SK-N-SH (cell line): ENCODE measurements around the gene NACC1. TPM values are rescaled to one million over a fixed set of nuclear protein-coding genes. Genes with fewer than 3 reads are reported as not detected.

Source experiments
- CTCF ChIA-PET: fragments of 300-600, 350-600 bp; formaldehyde crosslinking; extraction: SDS; loops from one replicate; lab custom pipeline; 2021; lab: Yijun Ruan, JAX
- POLR2A ChIA-PET: fragments of 350-600 bp; sonication (Branson Sonifier 250); formaldehyde crosslinking; extraction: SDS; loops from one replicate; lab custom pipeline; 2020; ENCODE audit warnings: antibody characterized with exemption, inconsistent platforms; lab: Yijun Ruan, JAX
- DNase-seq: peaks from one replicate; pipeline ENCODE4 v3.0.0; 2012
- H2AFZ ChIP-seq: fragments of 200-600 bp; sonication (generic); 2 replicates; pipeline ENCODE4 v1.8.1; 2016; ENCODE audit warnings: antibody characterized with exemption, mild to moderate bottlenecking, low read depth
- H3F3A ChIP-seq: fragments of 200-600 bp; sonication (generic); replicated peaks from 2 replicates; pipeline ENCODE3; 2016; ENCODE audit warnings: antibody characterized with exemption, mild to moderate bottlenecking; ENCODE audit not compliant: insufficient read depth
- H3K27ac ChIP-seq, 2 experiments: fragments of 200-500 bp in 1 of 2; fragments of 200-600 bp in 1 of 2; sonication (Bioruptor generic) in 1 of 2; sonication (generic), shearing (Covaris generic) in 1 of 2; 2 replicates each; pipeline versions ENCODE4 v1.5.1 to v1.6.1; 2014 to 2016; ENCODE audit warnings: low read depth in 2 of 2, inconsistent platforms in 1 of 2, low read length in 1 of 2, mild to moderate bottlenecking in 1 of 2, mixed read lengths in 1 of 2
- H3K27me3 ChIP-seq: fragments of 200-600 bp; sonication (generic), shearing (Covaris generic); 2 replicates; pipeline ENCODE4 v1.6.1; 2016; ENCODE audit warnings: mixed run types; ENCODE audit not compliant: insufficient read depth
- H3K36me3 ChIP-seq, 2 experiments: fragments of 200-500 bp in 1 of 2; fragments of 200-600 bp in 1 of 2; sonication (Bioruptor generic) in 1 of 2; sonication (generic) in 1 of 2; replicated peaks in 1 of 2; 2 replicates each; pipeline versions ENCODE3 to v1.5.1; 2014 to 2016; ENCODE audit warnings: low read length in 1 of 2, mild to moderate bottlenecking in 1 of 2; ENCODE audit not compliant: insufficient read depth in 2 of 2, control insufficient read depth in 1 of 2
- H3K4me1 ChIP-seq, 2 experiments: fragments of 200-500 bp in 1 of 2; fragments of 200-600 bp in 1 of 2; sonication (Bioruptor generic) in 1 of 2; sonication (generic), shearing (Covaris generic) in 1 of 2; 2 replicates each; pipeline versions ENCODE4 v1.5.1 to v1.6.1; 2014 to 2016; ENCODE audit warnings: low read depth in 1 of 2, low read length in 1 of 2, mixed run types in 1 of 2; ENCODE audit not compliant: insufficient read depth in 2 of 2, control insufficient read depth in 1 of 2
- H3K4me2 ChIP-seq: fragments of 200-600 bp; sonication (generic), shearing (Covaris generic); 2 replicates; pipeline ENCODE4 v1.6.1; 2017; ENCODE audit warnings: mixed run types
- H3K4me3 ChIP-seq, 2 experiments: fragments of 200-500 bp in 1 of 2; fragments of 200-600 bp in 1 of 2; sonication (Bioruptor generic) in 1 of 2; sonication (generic), shearing (Covaris generic) in 1 of 2; 2 replicates each; pipeline versions ENCODE4 v1.5.1 to v1.8.1; 2014 to 2016; ENCODE audit warnings: low read depth in 2 of 2, inconsistent platforms in 1 of 2, low read length in 1 of 2, mild to moderate bottlenecking in 1 of 2, mixed read lengths in 1 of 2, moderate library complexity in 1 of 2
- H3K79me2 ChIP-seq: fragments of 200-600 bp; sonication (generic); 2 replicates; pipeline ENCODE4 v1.8.1; 2017; ENCODE audit warnings: mild to moderate bottlenecking; ENCODE audit not compliant: insufficient read depth
- H3K9ac ChIP-seq: fragments of 200-600 bp; sonication (generic); 2 replicates; pipeline ENCODE4 v1.6.1; 2017; ENCODE audit warnings: mixed run types
- H3K9me2 ChIP-seq: fragments of 200-600 bp; sonication (generic); 2 replicates; pipeline ENCODE4 v1.6.1; 2017; ENCODE audit warnings: mixed run types
- H3K9me3 ChIP-seq: fragments of 200-600 bp; sonication (generic); 2 replicates; pipeline ENCODE4 v1.6.1; 2017; ENCODE audit warnings: mixed run types, mild to moderate bottlenecking, moderate library complexity
- H4K20me1 ChIP-seq: fragments of 200-600 bp; sonication (generic); 2 replicates; pipeline ENCODE4 v1.6.1; 2017; ENCODE audit warnings: mild to moderate bottlenecking, mixed run types; ENCODE audit not compliant: insufficient read depth
- CHD2 ChIP-seq: fragments of 150-350 bp; IDR thresholded peaks from 2 replicates; pipeline ENCODE4 v1.6.1; 2018; ENCODE audit warnings: low read length; ENCODE audit not compliant: partially characterized antibody
- CTCF ChIP-seq: fragments of 200-600 bp; sonication (generic); IDR thresholded peaks from 2 replicates; pipeline ENCODE4 v1.6.1; 2017; ENCODE audit warnings: antibody characterized with exemption, mild to moderate bottlenecking, moderate library complexity
- ELF1 ChIP-seq: IDR thresholded peaks from 2 replicates; pipeline ENCODE4 v1.4.0; 2012
- FOSL2 ChIP-seq: IDR thresholded peaks from 2 replicates; pipeline ENCODE4 v1.4.0; 2012; ENCODE audit warnings: low read depth, mild to moderate bottlenecking, moderate library complexity, borderline replicate concordance
- FOXM1 ChIP-seq: IDR thresholded peaks from 2 replicates; pipeline ENCODE4 v1.4.0; 2012; ENCODE audit warnings: low read depth, mild to moderate bottlenecking
- GABPA ChIP-seq: IDR thresholded peaks from 2 replicates; pipeline ENCODE4 v1.4.0; 2012; ENCODE audit warnings: low read depth, mild to moderate bottlenecking
- GATA2 ChIP-seq: sonication (generic); formaldehyde crosslinking; IDR thresholded peaks from 2 replicates; pipeline ENCODE4 v1.5.0; 2020; ENCODE audit warnings: mild to moderate bottlenecking, missing genetic modification reagents
- JUND ChIP-seq: IDR thresholded peaks from 2 replicates; pipeline ENCODE4 v1.4.0; 2012
- MAX ChIP-seq: IDR thresholded peaks from 2 replicates; pipeline ENCODE4 v1.4.0; 2012; ENCODE audit warnings: low read depth
- SMC3 ChIP-seq: IDR thresholded peaks from 2 replicates; pipeline ENCODE4 v1.6.1; 2012; ENCODE audit warnings: low read depth, low read length, improper control_type of control experiment
- TAF1 ChIP-seq: IDR thresholded peaks from 2 replicates; pipeline ENCODE4 v1.6.1; 2012; ENCODE audit warnings: low read depth, mild to moderate bottlenecking, low read length, moderate library complexity, borderline replicate concordance
- TCF12 ChIP-seq: IDR thresholded peaks from 2 replicates; pipeline ENCODE4 v1.4.0; 2012
- USF1 ChIP-seq: IDR thresholded peaks from 2 replicates; pipeline ENCODE4 v1.4.0; 2012; ENCODE audit warnings: low read depth, borderline replicate concordance
- YY1 ChIP-seq: IDR thresholded peaks from 2 replicates; pipeline ENCODE4 v1.4.0; 2012; ENCODE audit warnings: low read depth, mild to moderate bottlenecking
- ZBTB33 ChIP-seq: IDR thresholded peaks from 2 replicates; pipeline ENCODE4 v1.4.0; 2012; ENCODE audit warnings: low read depth, borderline replicate concordance
- WGBS: methylation state at CpG from one replicate; pipeline ENCODE4 v1.1.6; 2017; ENCODE audit warnings: low lambda C conversion rate; 5-methylcytosine and 5-hydroxymethylcytosine counted together
- polyA plus RNA-seq, 3 experiments: library from polyadenylated mRNA; depleted of rRNA; stranded (reverse); fragments of >200 nt; gene quantifications; 2 replicates each; pipeline ENCODE4 v1.2.3, GENCODE V29; 2012

NACC1 gene
- polyA plus RNA-seq, 1 of the 3 experiments (the other 2 are of a cell fraction): 127 TPM

GRCh38 chr19:13122275-13122878 lies 4.3 kb downstream of the NACC1 start (continued):
- TF ChIP-seq CTCF (no peak), CHD2 (no peak)

GRCh38 chr19:13122980-13123957 lies 5.2 kb downstream of the NACC1 start:
- CTCF ChIA-PET: no interaction called here
- Histone ChIP-seq H3K79me2 (peaks cover 98% of the 10 kb centered on the region), H2AFZ (no peak overlapping the region), H3K4me3 (no peak overlapping the region), H4K20me1 (peaks cover 90% of the 10 kb centered on the region), H3K36me3 (peaks cover 4 to 19% of the 10 kb centered on the region in 2 experiments), H3K4me2 (no peak overlapping the region), H3K27me3 (no peaks in the 10 kb centered on the region), H3K27ac (no peak overlapping the region), H3K9me3 (no peaks in the 10 kb centered on the region), H3K9me2 (no peaks in the 10 kb centered on the region), H3F3A (no peaks in the 10 kb centered on the region), H3K4me1 (peaks cover 12 to 14% of the 10 kb centered on the region in 2 experiments; a peak in 2 of 4 replicates), H3K9ac (no peak overlapping the region)
- TF ChIP-seq YY1: no peak
- no peak for TF ChIP-seq ZBTB33
- TF ChIP-seq FOXM1: no peak
- TF ChIP-seq SMC3: no peak
- TF ChIP-seq TCF12: no peak
- TF ChIP-seq USF1: no peak
- no peak for TF ChIP-seq TAF1
- no peak for TF ChIP-seq ELF1
- TF ChIP-seq MAX: no peak
- TF ChIP-seq GATA2 (CRISPR knock-in tag): no peak
- TF ChIP-seq CHD2: no peak
- TF ChIP-seq JUND: no peak
- TF ChIP-seq FOSL2: no peak
- no peak for TF ChIP-seq GABPA
- POLR2A ChIA-PET: no interaction called here
- no peak for DNase-seq
- 95% methylated on average over 20 of the region's 20 CpGs for WGBS
